Glutamatergic neuron (in vitro differentiated cells): ENCODE results near the gene LIN28B. TPM values are rescaled to one million over a fixed set of nuclear protein-coding genes. Genes with fewer than 3 reads are reported as not detected.

Experiments
- DNase-seq: peaks from one replicate; pipeline ENCODE4 v3.0.0; 2022
- H3K27ac Mint-ChIP-seq: one replicate; pipeline ENCODE4 v1.8.0; 2020; ENCODE audit warnings: mild to moderate bottlenecking, mixed read lengths, inconsistent platforms; ENCODE audit not compliant: unreplicated experiment
- H3K27me3 Mint-ChIP-seq: one replicate; pipeline ENCODE4 v1.8.0; 2020; ENCODE audit warnings: mild to moderate bottlenecking, moderate library complexity, mixed read lengths, inconsistent platforms; ENCODE audit not compliant: unreplicated experiment
- H3K36me3 Mint-ChIP-seq: one replicate; pipeline ENCODE4 v1.8.0; 2020; ENCODE audit warnings: mild to moderate bottlenecking, mixed read lengths, inconsistent platforms; ENCODE audit not compliant: unreplicated experiment
- H3K4me1 Mint-ChIP-seq: one replicate; pipeline ENCODE4 v1.8.0; 2020; ENCODE audit warnings: mild to moderate bottlenecking, low read depth, mixed read lengths, inconsistent platforms; ENCODE audit not compliant: unreplicated experiment
- H3K4me3 Mint-ChIP-seq: one replicate; pipeline ENCODE4 v1.8.0; 2020; ENCODE audit warnings: mild to moderate bottlenecking, mixed read lengths, inconsistent platforms; ENCODE audit not compliant: unreplicated experiment
- H3K9me3 Mint-ChIP-seq: one replicate; pipeline ENCODE4 v1.8.0; 2020; ENCODE audit warnings: mild to moderate bottlenecking, moderate library complexity, mixed read lengths, inconsistent platforms; ENCODE audit not compliant: unreplicated experiment
- total RNA-seq: library from RNA; stranded (reverse); fragmentation: NEBNext Ultra II Directional; extraction: Animal tissue kit (Norgen Biotek cat#: 25700); gene quantifications from one replicate; pipeline ENCODE4 v1.2.1, GENCODE V29; 2021; ENCODE audit not compliant: unreplicated experiment
- TF ChIP-seq, protein P1 (sequence below): fragments of 200-600 bp; sonication (generic); IDR thresholded peaks from one replicate; pipeline ENCODE4 v1.5.0; 2021; ENCODE audit not compliant: partially characterized antibody, unreplicated experiment

LIN28B gene
- total RNA-seq, 1 donor from 2014 or later: 105 TPM

GRCh38 chr6:105095139-105095538, 138.2 kb downstream of the LIN28B start:
- no peak for DNase-seq
- Mint-ChIP-seq H3K4me3 (no peak overlapping the region), H3K27me3 (no peaks in the 10 kb centered on the region), H3K4me1 (no peaks in the 10 kb centered on the region), H3K36me3 (peaks cover 12% of the 10 kb centered on the region), H3K27ac (no peak overlapping the region), H3K9me3 (peaks cover 2% of the 10 kb centered on the region)
- TF ChIP-seq, protein P1, sequence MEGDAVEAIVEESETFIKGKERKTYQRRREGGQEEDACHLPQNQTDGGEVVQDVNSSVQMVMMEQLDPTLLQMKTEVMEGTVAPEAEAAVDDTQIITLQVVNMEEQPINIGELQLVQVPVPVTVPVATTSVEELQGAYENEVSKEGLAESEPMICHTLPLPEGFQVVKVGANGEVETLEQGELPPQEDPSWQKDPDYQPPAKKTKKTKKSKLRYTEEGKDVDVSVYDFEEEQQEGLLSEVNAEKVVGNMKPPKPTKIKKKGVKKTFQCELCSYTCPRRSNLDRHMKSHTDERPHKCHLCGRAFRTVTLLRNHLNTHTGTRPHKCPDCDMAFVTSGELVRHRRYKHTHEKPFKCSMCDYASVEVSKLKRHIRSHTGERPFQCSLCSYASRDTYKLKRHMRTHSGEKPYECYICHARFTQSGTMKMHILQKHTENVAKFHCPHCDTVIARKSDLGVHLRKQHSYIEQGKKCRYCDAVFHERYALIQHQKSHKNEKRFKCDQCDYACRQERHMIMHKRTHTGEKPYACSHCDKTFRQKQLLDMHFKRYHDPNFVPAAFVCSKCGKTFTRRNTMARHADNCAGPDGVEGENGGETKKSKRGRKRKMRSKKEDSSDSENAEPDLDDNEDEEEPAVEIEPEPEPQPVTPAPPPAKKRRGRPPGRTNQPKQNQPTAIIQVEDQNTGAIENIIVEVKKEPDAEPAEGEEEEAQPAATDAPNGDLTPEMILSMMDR: no peak

- DNase-seq: no peak
- TF ChIP-seq, protein P1: no peak
- Mint-ChIP-seq H3K36me3 (peaks cover 27% of the 10 kb centered on the region), H3K27ac (no peak overlapping the region), H3K4me1 (no peaks in the 10 kb centered on the region), H3K9me3 (no peaks in the 10 kb centered on the region), H3K27me3 (peaks cover 3% of the 10 kb centered on the region), H3K4me3 (no peak overlapping the region)
Measured at GRCh38 chr6:105097288-105097687, 140.4 kb downstream of the LIN28B start.

DNA sequence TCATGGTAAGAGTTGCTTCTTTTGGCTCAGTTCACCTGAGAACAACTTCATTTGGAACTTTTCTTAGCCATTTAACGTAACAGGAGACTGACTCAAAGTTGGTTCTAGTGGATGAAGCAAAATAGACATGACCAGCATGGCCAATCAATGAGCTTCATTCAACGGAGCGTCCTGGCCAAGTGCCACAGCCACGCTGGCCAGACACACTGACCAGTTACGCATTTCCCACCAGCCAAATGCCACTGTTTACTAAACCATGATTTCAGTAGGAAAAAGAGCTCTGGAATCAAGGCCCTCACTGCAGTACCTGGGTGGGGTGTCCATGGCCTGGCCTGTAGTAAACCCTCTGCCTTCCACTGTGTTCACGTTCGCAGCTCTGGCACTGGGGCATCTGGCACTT, 142.5 kb downstream of the LIN28B start:
- no peaks in the 10 kb centered on the region for H3K4me1 Mint-ChIP-seq
- H3K27me3 Mint-ChIP-seq: peaks cover 3% of the 10 kb centered on the region
- TF ChIP-seq, protein P1: no peak
- H3K27ac Mint-ChIP-seq: no peak overlapping the region
- DNase-seq: no peak
- H3K9me3 Mint-ChIP-seq: no peaks in the 10 kb centered on the region
- peaks cover 27% of the 10 kb centered on the region for H3K36me3 Mint-ChIP-seq
- no peak overlapping the region for H3K4me3 Mint-ChIP-seq

- Mint-ChIP-seq H3K27me3 (peaks cover 3% of the 10 kb centered on the region), H3K4me1 (no peaks in the 10 kb centered on the region), H3K27ac (no peak overlapping the region), H3K36me3 (peaks cover 19% of the 10 kb centered on the region), H3K9me3 (peaks cover 2% of the 10 kb centered on the region), H3K4me3 (no peak overlapping the region)
- TF ChIP-seq, protein P1: no peak
- DNase-seq: no peak
Measured at GRCh38 chr6:105102186-105102585, 145.3 kb downstream of the LIN28B start.

- peaks cover 2% of the 10 kb centered on the region for H3K9me3 Mint-ChIP-seq
- H3K4me1 Mint-ChIP-seq: no peaks in the 10 kb centered on the region
- H3K4me3 Mint-ChIP-seq: no peak overlapping the region
- H3K27me3 Mint-ChIP-seq: peaks cover 3% of the 10 kb centered on the region
- no peak for DNase-seq
- H3K36me3 Mint-ChIP-seq: peaks cover 20% of the 10 kb centered on the region
- no peak overlapping the region for H3K27ac Mint-ChIP-seq
- TF ChIP-seq, protein P1: no peak
Measured at GRCh38 chr6:105105094-105105493, 148.2 kb downstream of the LIN28B start.
